HG03575 (cell line): ENCODE results near the gene MTIF2.
"Not testable (repeated sequence)": the region's sequence is repeated elsewhere in the genome, so short reads cannot be mapped to it uniquely, and the experiment has no call there.

Experiments
- ATAC-seq: cut with Tn5 transposase; IDR thresholded peaks from one replicate; pipeline ENCODE4 v1.9.1; 2021; ENCODE audit not compliant: unreplicated experiment, insufficient number of reproducible peaks, low FRiP score; ENCODE audit errors: extremely low read depth

The MTIF2 gene

DNA sequence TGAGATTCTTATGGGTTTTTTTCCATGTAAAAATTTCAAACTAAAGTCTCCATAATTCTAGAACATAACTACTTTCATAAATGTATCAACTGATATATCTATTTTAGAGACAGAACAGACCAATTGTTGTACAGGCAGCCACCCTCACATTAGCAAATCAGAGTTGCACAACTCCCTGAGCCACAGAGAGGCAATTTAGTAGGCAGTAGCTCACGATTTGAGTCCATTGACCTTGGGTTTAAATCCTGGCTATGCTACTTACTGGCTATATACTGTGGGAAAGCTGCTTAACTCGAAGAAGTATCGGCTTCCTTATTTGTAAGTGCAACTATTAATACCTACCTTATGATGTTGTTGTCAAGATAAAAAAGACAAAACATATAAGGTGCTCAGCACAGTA, 16.2 kb downstream of the MTIF2 start:
- ATAC-seq, result no peak

DNA sequence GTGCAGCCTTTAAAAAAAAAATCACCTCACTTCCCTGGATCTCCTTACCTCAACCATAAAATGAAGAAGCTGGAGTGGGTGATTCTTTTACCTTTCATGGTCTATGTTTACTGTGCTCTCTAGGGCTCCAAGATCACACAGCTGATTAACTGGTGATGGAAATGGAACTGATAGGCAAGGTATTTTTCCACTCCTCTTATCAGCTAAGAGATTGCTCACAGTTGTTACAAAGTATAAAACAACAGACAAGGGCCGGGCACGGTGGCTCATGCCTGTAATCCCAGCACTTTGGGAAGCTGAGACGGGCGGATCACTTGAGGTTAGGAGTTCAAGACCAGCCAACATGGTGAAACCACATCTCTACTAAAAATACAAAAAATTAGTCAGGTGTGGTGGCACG, 22.0 kb downstream of the MTIF2 start:
- ATAC-seq, result no peak

DNA sequence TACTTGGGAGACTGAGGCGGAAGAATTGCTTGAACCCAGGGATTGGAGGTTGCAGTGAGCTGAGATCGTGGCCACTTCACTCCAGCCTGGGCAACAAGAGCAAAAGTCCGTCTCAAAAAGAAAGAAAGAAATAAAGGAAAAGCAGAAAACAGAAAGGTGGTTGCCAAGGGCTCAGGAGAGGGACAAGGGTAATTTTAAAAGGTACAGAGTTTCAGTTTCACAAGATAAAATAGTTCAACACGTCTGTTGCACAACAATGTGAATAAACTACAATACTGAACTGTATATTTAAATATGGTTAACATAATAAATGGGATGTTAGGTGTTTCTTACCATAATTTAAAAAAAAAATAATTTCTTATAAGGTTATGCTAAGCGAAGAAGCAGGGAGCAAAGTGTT, 23.6 kb downstream of the MTIF2 start:
- no peak for ATAC-seq

- no peak for ATAC-seq
Observed at GRCh38 chr2:55242617-55243016, 26.4 kb downstream of the MTIF2 start.

DNA sequence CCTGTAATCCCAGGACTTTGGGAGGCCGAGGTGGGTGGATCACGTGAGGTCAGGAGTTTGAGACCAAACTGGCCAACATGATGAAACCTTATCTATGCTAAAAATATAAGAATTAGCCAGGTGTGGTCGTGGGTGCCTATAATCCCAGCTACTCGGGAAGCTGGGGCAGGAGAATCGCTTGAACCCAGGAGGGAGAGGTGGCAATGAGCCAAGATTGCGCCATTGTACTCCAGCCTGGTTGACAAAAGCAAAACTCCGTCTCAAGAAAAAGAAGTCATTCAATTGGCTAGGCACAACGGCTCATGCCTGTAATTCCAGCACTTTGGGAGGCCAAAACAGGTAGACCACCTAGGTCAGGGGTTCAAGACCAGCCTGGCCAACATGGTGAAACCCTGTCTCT, 27.4 kb downstream of the MTIF2 start:
- not testable (repeated sequence) for ATAC-seq

- no peak for ATAC-seq
Observed at GRCh38 chr2:55239656-55240222, 29.3 kb downstream of the MTIF2 start.

- ATAC-seq, result no peak
Observed at GRCh38 chr2:55236992-55237543, 32.0 kb downstream of the MTIF2 start.

DNA sequence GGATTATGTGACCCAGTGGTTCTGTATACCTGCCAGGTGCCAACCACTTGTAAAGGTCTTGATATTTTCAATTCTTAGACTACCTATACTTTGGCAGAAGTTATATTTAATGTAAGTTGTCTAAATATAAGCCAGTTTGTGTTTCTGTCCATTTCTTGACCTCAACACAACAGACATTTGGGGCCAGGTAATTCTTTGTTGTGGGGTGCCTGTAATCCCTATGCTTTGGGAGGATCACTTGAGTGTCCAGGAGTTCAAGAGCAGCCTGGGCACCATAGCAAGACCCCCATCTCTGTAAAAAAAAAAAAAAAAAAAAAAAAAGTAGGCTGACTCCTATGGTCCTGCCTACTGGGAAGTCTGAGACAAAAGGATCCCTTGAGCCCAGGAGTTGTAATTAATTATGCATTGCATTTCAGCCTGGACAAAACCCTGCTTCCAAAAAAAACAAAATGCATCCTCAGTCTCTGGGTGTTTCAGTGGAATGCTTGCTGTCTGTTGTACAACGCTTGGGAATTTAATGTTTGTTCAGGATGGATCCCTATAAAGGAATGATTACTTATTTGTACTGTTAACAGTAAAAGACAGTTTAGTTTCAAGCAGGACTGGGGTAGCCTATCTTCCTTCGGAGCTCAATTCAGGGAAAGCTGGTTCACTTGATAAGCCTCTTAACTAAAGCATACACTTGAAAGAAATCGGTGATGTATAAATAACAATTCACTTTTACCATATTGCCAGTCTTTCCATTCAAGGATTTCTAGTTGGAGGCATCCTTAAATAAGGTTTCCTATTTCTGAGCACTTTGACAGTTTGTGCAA, 33.1 kb downstream of the MTIF2 start:
- ATAC-seq, result no peak

DNA sequence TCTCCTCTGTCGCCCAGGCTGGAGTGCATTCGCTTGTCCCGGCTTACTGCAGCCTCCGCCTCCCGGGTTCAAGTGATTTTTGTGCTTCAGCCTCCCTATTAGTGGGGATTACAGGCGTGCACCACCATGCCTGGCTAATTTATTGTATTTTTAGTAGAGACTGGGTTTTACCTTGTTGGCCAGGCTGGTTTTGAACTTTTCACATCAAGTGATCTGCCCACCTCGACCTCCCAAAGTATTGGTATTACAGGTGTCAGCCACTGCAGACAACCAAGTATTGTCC, 35.4 kb downstream of the MTIF2 start:
- ATAC-seq, result no peak

DNA sequence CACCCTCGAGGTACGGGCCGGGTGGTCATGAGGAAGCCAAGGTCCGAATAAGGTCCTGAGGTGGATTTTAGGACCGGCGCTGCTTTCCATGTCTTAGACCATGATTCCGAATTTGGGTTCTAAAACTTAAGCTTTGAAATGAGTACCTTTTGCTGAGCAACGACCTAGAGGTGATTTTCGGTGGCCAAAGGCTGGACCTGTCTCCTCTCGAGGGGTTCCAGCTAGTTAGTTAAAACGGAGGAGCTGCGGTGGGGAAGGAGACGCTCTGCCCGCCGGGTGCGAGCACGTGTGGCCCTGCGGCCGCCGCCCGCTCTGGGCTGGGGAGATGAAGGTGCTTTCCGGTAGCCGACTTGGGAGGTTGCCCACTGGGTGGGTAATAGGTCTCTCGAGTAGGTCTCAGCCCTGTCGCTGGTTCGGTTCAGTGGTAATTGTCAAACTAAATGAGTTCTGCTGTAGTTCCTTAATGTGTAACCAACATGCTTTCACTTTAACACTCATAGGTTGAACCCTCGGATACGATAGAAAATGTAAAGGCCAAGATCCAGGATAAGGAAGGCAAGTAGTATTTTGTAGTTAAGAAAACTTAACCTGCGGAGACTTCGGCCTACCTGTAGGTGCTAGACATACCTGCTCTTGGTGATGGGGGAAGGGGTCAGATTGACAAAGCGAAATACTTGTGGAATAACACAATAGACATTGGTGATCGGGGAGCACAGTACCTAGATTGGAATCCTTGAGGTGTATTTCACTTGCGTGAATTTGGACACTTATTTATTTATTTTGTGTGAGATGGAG, 36.0 kb downstream of the MTIF2 start:
- ATAC-seq, result no peak

DNA sequence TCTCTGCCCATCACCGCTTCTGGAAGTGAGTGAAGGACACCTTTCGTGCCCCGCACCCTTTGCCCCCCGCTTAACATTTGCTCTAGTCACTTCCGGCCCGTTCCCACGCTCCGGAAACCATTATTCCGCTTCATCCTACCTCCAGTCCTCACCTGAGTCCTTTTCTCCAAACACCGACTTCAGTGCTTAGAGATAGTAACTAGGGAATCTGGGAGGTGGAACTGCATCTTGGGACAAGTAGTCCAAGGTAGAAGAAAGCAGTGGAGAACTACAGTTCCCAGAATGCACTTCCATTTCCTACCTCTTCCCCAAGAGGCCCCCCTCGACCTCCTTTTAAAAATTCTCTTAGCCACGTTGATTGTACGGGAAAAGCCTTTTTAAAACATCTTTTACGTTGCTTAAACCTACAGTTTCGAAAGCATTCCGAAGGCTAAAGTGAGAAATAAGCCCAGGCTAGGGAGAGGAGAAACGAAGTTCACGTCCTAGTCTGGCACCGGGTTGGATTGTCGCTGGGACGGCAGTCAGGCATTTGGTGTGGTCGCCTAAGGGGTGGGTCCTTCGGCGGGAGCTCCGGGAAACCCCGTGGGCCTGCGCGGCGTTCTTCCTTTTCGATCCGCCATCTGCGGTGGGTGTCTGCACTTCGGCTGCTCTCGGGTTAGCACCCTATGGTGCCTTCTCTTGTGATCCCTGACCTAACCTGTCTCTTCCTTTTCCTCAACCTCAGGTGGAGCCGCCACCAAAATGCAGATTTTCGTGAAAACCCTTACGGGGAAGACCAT, 36.8 kb downstream of the MTIF2 start, which contains the start of the genes CLHC1 and RPS27A:
Gene CLHC1, minus strand, starts transcription at position 210 of the 779 bp plus-strand sequence. CDS start 9,882 bp downstream, outside the sequence.
Gene RPS27A, plus strand, starts transcription at position 605 of the 779 bp plus-strand sequence. Its CDS starts 137 bp downstream, at position 742.
- peak; percentile 71 for ATAC-seq

DNA sequence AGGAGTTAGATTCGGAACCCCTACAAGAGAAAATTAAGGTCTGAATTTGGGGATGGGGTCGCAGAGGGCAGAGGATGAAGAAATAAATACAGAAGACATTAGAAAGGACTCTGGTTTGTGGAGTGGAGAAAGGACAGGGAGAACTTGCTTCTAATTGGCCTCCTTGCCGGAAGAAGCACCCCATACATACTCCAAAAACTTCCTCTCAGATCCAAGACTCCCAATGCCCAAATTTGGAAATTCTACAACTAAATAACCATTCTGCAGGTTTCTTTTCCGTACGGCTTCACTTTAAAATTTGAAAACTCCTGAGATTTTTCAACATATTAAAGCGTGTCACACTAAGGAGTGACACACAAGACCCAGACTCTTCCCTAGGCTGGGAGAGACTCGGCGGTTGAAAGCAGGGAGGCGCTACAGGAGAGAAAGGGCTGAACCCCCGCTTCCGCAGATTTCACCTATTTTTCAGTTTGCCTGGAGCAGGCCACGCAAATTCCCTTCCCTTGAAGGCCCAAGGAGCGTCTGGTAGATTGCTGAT, 37.4 kb downstream of the MTIF2 start:
- no peak for ATAC-seq

GRCh38 chr2:55230551-55230950, 38.5 kb downstream of the MTIF2 start:
- ATAC-seq, result no peak

DNA sequence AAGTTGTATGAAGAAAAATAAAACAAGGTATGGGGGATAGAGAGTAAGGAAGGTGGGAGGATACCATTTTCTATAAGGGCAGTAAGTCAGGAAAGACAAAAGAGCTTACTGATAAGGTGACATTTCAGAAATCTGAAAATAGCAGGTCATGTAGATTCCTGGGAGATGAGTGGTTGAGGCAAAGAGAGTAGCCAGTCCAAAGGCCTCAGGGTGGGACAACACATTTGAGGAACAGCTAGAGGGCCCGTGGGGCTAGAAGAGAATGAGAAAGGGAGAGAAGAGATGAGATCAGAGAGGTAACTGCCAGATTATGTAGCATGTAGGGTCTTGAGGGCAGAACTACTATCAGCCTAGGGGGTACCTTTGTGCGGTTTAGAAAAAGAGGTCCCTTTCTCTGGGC, 39.8 kb downstream of the MTIF2 start:
- ATAC-seq, result no peak

GRCh38 chr2:55228226-55228563, 40.8 kb downstream of the MTIF2 start:
- no peak for ATAC-seq

- ATAC-seq, result not testable (repeated sequence)
Observed at GRCh38 chr2:55227437-55228225, 41.4 kb downstream of the MTIF2 start.

DNA sequence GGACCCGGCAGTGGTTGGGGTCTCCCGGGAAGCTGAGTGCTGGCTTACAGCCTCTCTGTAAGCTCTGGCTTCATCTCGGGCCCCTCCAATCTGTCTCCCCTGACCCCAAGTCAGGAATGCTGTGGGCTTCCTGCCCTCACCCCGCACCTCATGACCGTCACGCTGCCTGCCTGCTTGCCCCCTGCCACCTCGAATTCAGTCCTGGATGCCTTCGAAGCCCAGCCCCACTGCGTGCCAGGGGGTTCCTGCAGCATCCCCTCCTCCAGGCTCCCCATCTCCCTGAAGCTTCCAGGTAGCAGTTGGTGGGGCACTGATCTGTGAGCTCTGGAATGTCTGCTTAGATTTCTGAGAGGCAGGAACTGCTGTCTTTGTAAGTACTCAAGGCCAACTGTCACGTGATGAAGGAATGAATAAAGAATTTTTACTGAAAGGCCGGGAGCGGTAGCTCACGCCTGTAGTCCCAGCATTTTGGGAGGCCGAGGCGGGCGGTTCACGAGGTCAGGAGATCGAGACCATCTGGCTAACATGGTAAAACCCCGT, 43.5 kb downstream of the MTIF2 start:
- ATAC-seq, result no peak

GRCh38 chr2:55224761-55225261, 44.2 kb downstream of the MTIF2 start:
- no peak for ATAC-seq
